Keratinocyte (primary cell): ENCODE results near the gene NTSR1. TPM values are rescaled to one million over a fixed set of nuclear protein-coding genes. Genes with fewer than 3 reads are reported as not detected.

ENCODE experiments used
- DNase-seq: peaks from one replicate; pipeline ENCODE4 v3.0.0-alpha.2; 2011; ENCODE audit warnings: low read depth, missing footprints, low spot score
- FAIRE-seq: peaks from 2 replicates; lab custom pipeline; 2011; peaks lifted over from hg19 to GRCh38; lab: Jason Lieb, UNC
- H2AFZ ChIP-seq: 2 replicates; pipeline ENCODE4 v1.6.0; 2012; ENCODE audit warnings: low read length, control low read depth, inconsistent platforms; ENCODE audit not compliant: control insufficient read depth
- H3K27ac ChIP-seq: 2 replicates; pipeline ENCODE4 v1.5.1; 2011; ENCODE audit warnings: low read length; ENCODE audit not compliant: control insufficient read depth, insufficient read depth
- H3K27me3 ChIP-seq: 3 replicates; pipeline ENCODE4 v1.6.0; 2011; ENCODE audit warnings: low read length; ENCODE audit not compliant: control insufficient read depth, insufficient read depth; ENCODE audit errors: extremely low read depth
- H3K36me3 ChIP-seq, 2 experiments: 2 replicates in 1 of 2; 3 replicates in 1 of 2; pipeline ENCODE4 v1.5.1; 2011; ENCODE audit warnings: low read length in 2 of 2, mild to moderate bottlenecking in 1 of 2; ENCODE audit not compliant: control insufficient read depth in 2 of 2, insufficient read depth in 2 of 2; ENCODE audit errors: extremely low read depth in 1 of 2
- H3K4me1 ChIP-seq: 3 replicates; pipeline ENCODE4 v1.5.1; 2011; ENCODE audit warnings: low read length; ENCODE audit not compliant: control insufficient read depth, insufficient read depth; ENCODE audit errors: extremely low read depth
- H3K4me2 ChIP-seq: 3 replicates; pipeline ENCODE4 v1.6.0; 2011; ENCODE audit warnings: low read depth, low read length; ENCODE audit not compliant: control insufficient read depth, insufficient read depth; ENCODE audit errors: extremely low read depth
- H3K4me3 ChIP-seq, 3 experiments: fragments of 200-600 bp in 1 of 3; sonication (generic) in 1 of 3; 2 replicates in 2 of 3; 3 replicates in 1 of 3; pipeline ENCODE4 v1.5.1; 2011 to 2016; ENCODE audit warnings: low read length in 3 of 3, mild to moderate bottlenecking in 3 of 3, control low read depth in 2 of 3, inconsistent platforms in 1 of 3, low read depth in 1 of 3, mixed read lengths in 1 of 3, mixed run types in 1 of 3, moderate library complexity in 1 of 3; ENCODE audit not compliant: control insufficient read depth in 2 of 3, insufficient read depth in 2 of 3; ENCODE audit errors: extremely low read depth in 1 of 3
- H3K79me2 ChIP-seq: 2 replicates; pipeline ENCODE4 v1.6.0; 2012; ENCODE audit warnings: low read length; ENCODE audit not compliant: control insufficient read depth, insufficient read depth
- H3K9ac ChIP-seq: 3 replicates; pipeline ENCODE4 v1.6.0; 2011; ENCODE audit warnings: low read length; ENCODE audit not compliant: control insufficient read depth, insufficient read depth; ENCODE audit errors: extremely low read depth
- H3K9me1 ChIP-seq: 3 replicates; pipeline ENCODE4 v1.6.0; 2011; ENCODE audit warnings: low read length; ENCODE audit not compliant: control insufficient read depth, insufficient read depth; ENCODE audit errors: extremely low read depth
- H3K9me3 ChIP-seq: 2 replicates; pipeline ENCODE4 v1.5.1; 2012; ENCODE audit warnings: low read depth, low read length; ENCODE audit not compliant: control insufficient read depth
- H4K20me1 ChIP-seq: 3 replicates; pipeline ENCODE4 v1.6.0; 2011; ENCODE audit warnings: low read length; ENCODE audit not compliant: control insufficient read depth, insufficient read depth; ENCODE audit errors: extremely low read depth
- EZH2 ChIP-seq: IDR thresholded peaks from one replicate; pipeline ENCODE4 v1.6.1; 2012; ENCODE audit warnings: inconsistent platforms, mild to moderate bottlenecking, low read length, moderate library complexity
- dilution Hi-C: fragments of 300-500 bp; cut with MboI; formaldehyde crosslinking; loops from one replicate; pipeline ENCODE4 v1.7.0; 2020; ENCODE audit warnings: low sequenced_read_pairs; ENCODE audit not compliant: extremely low pct_ligation_motif_present
- polyA plus RNA-seq, 5 experiments: library from polyadenylated mRNA; depleted of rRNA in 3 of 5; stranded (reverse) in 3 of 5; stranded (forward) in 1 of 5; unstranded in 1 of 5; fragments of >200 nt; gene quantifications; 1 replicate in 1 of 5; 2 replicates in 3 of 5; 3 replicates in 1 of 5; pipeline versions ENCODE4 v1.2.1 to v1.2.3, GENCODE V29; 2011 to 2012; ENCODE audit warnings: missing spikeins in 2 of 5, low read depth in 1 of 5, low replicate concordance in 1 of 5
- TF ChIP-seq, protein P1 (sequence below), 3 experiments: IDR thresholded peaks in 1 of 3; conservative IDR thresholded peaks in 1 of 3; optimal IDR thresholded peaks in 1 of 3; 2 replicates in 2 of 3; 3 replicates in 1 of 3; pipeline versions ENCODE3 to v1.5.1; 2011; ENCODE audit warnings: low read length in 3 of 3, mild to moderate bottlenecking in 3 of 3, moderate library complexity in 2 of 3, control low read depth in 1 of 3, inconsistent platforms in 1 of 3; ENCODE audit not compliant: insufficient read depth in 2 of 3; ENCODE audit errors: extremely low read depth in 1 of 3

The NTSR1 gene
- polyA plus RNA-seq, 1 donor (not counting 4 experiments of a cell fraction or from before 2014, with no cell fraction given) = 0.55 TPM

DNA sequence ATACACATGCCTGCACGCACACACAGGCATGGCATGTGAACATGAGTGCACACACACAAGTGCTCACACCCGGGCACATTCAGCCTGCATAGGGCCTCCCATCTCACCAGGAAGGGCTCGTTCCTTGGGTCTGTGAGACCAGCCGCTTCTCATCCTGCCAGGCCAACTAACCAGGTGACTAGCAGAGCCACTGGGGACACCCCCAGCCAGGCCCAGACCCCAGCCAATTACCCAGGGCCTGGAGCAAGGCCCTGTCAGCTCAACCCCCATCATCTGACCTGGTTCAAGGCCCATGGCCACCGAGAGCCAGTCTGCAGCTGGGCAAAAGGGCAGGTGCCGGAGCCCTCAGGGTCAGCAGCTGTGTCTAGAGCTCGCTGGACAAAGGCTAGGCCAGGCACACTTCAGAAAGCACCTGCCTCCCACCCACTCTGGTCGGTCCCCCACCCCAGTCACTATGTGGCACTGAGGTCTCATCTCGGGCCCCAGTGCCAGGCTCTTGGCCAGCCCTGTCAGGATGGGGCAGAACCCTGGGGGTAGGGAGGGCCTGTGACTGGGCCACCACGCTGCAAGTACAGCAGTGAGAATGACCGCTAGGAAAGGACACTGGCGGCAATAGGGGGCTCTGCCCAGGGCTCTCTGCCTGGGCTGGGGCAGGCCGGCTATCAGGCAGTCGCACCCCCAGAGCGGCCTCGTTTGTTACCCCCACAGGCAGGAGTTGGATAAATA, 60.9 kb downstream of the NTSR1 start:
- DNase-seq (no peak), FAIRE-seq (no peak)
- no peaks in the 10 kb centered on the region for H3K9me1 ChIP-seq
- peaks cover 29% of the 10 kb centered on the region for H3K4me1 ChIP-seq
- H3K36me3 ChIP-seq = no peaks in the 10 kb centered on the region
- H3K9ac ChIP-seq = no peak overlapping the region
- no peak overlapping the region for H2AFZ ChIP-seq
- H3K9me3 ChIP-seq = no peaks in the 10 kb centered on the region
- no peaks in the 10 kb centered on the region for H4K20me1 ChIP-seq
- dilution Hi-C loops = no loop called here
- H3K79me2 ChIP-seq = no peaks in the 10 kb centered on the region
- H3K4me3 ChIP-seq = no peak overlapping the region
- peaks cover 22% of the 10 kb centered on the region for H3K27me3 ChIP-seq
- no peak overlapping the region for H3K27ac ChIP-seq
- H3K4me2 ChIP-seq = no peak overlapping the region
- no peak for TF ChIP-seq EZH2
- TF ChIP-seq, protein P1, sequence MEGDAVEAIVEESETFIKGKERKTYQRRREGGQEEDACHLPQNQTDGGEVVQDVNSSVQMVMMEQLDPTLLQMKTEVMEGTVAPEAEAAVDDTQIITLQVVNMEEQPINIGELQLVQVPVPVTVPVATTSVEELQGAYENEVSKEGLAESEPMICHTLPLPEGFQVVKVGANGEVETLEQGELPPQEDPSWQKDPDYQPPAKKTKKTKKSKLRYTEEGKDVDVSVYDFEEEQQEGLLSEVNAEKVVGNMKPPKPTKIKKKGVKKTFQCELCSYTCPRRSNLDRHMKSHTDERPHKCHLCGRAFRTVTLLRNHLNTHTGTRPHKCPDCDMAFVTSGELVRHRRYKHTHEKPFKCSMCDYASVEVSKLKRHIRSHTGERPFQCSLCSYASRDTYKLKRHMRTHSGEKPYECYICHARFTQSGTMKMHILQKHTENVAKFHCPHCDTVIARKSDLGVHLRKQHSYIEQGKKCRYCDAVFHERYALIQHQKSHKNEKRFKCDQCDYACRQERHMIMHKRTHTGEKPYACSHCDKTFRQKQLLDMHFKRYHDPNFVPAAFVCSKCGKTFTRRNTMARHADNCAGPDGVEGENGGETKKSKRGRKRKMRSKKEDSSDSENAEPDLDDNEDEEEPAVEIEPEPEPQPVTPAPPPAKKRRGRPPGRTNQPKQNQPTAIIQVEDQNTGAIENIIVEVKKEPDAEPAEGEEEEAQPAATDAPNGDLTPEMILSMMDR (optimal IDR thresholded peaks at IDR 0.05 in 1 of 3, IDR thresholded peaks at IDR 0.05 in 1 of 3, conservative IDR thresholded peaks at IDR 0.05 in 1 of 3; ENCODE audit: extremely low read depth in 1 of 3, insufficient read depth in 2 of 3, low read length in 3 of 3) = no peak

DNA sequence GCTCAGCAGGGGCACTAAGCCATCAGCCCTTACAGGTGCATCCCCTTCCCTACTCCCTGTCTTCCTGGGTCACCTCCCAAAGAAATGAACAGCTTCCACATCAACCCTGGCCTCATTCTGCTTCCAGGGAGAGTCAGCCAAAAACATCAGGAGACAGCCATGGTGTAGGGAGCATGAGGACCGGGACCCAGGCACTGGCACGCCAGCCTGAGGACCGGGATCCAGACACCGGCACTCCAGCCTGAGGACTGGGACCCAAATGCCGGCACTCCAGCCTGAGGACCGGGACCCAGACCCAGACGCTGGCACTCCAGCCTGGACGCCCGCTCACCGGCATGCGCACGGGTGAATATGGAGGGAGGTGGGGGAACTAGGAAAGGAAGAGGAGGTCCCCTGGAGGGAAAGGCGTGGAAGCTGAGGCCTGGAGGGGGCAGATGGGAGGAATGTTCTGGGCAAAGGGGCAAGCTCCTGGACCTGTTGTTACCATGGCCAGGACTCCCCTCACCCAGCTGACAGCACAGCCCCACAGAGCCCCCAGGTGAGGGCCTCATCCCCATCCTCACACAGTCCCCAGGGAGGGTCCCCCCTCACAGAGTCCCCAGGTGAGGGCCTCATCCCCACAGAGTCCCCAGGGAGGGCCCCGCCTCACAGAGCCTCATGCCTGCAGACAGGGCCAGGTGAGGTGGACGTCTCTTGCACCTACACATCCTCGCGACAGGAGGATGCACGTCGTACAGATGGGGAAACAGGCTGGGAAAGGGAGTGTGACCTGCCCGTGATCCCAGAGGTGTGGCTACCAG, 61.7 kb downstream of the NTSR1 start:
- FAIRE-seq = no peak
- Histone ChIP-seq H2AFZ (no peak overlapping the region), H3K36me3 (no peaks in the 10 kb centered on the region), H3K79me2 (no peaks in the 10 kb centered on the region), H3K4me1 (peaks cover 29% of the 10 kb centered on the region), H3K9me3 (no peaks in the 10 kb centered on the region), H3K9me1 (no peaks in the 10 kb centered on the region), H4K20me1 (no peaks in the 10 kb centered on the region), H3K4me3 (no peak overlapping the region), H3K4me2 (no peak overlapping the region), H3K27ac (no peak overlapping the region), H3K27me3 (peaks cover 19% of the 10 kb centered on the region), H3K9ac (no peak overlapping the region)
- DNase-seq = no peak
- no peak for TF ChIP-seq EZH2
- TF ChIP-seq, protein P1 (optimal IDR thresholded peaks at IDR 0.05 in 1 of 3, IDR thresholded peaks at IDR 0.05 in 1 of 3, conservative IDR thresholded peaks at IDR 0.05 in 1 of 3; ENCODE audit: extremely low read depth in 1 of 3, insufficient read depth in 2 of 3, low read length in 3 of 3) = no peak
- dilution Hi-C loops = no loop called here
